Hematopoietic multipotent progenitor cell treated with erythropoietin and hydrocortisone succinate and interleukin-3 and kit ligand, for 15 days (in vitro differentiated cells): ENCODE measurements around the gene RABL2B.

Experiments used
- DNase-seq: peaks from one replicate; pipeline ENCODE4 v3.0.0-alpha.2; 2015; ENCODE audit warnings: low spot score

RABL2B gene

GRCh38 chr22:50737728-50738648, 45.4 kb downstream of the RABL2B start, which contains the start of gene ACR:
TSS of gene ACR (plus strand) at chr22:50738204. CDS start at chr22:50738236, 32 bp downstream.
- no peak for DNase-seq

- DNase-seq, result no peak
Measured at GRCh38 chr22:50735739-50736030, 47.8 kb downstream of the RABL2B start.

- DNase-seq, result no peak
Measured at GRCh38 chr22:50734986-50735738, 48.3 kb downstream of the RABL2B start.

GRCh38 chr22:50734343-50734771, 49.1 kb downstream of the RABL2B start:
- DNase-seq, result no peak

GRCh38 chr22:50733521-50734342, 49.7 kb downstream of the RABL2B start:
- DNase-seq, result no peak

GRCh38 chr22:50732681-50733080, 50.8 kb downstream of the RABL2B start:
- DNase-seq, result no peak

- DNase-seq, result peak; percentile 31
Measured at GRCh38 chr22:50731811-50732624, 51.4 kb downstream of the RABL2B start.

- no peak for DNase-seq
Measured at GRCh38 chr22:50730941-50731661, 52.3 kb downstream of the RABL2B start.

GRCh38 chr22:50730013-50730891, 53.2 kb downstream of the RABL2B start:
- no peak for DNase-seq

- DNase-seq, result no peak
Measured at GRCh38 chr22:50729391-50730012, 53.9 kb downstream of the RABL2B start.

GRCh38 chr22:50728523-50728931, 54.9 kb downstream of the RABL2B start:
- no peak for DNase-seq

GRCh38 chr22:50727678-50728522, 55.5 kb downstream of the RABL2B start:
- DNase-seq, result no peak

- no peak for DNase-seq
Measured at GRCh38 chr22:50726643-50727340, 56.6 kb downstream of the RABL2B start.

GRCh38 chr22:50725597-50725996, 57.8 kb downstream of the RABL2B start:
- no peak for DNase-seq

GRCh38 chr22:50724616-50725015, 58.8 kb downstream of the RABL2B start:
- DNase-seq, result no peak

GRCh38 chr22:50723991-50724390, 59.4 kb downstream of the RABL2B start:
- DNase-seq, result no peak

GRCh38 chr22:50722716-50723428, 60.6 kb downstream of the RABL2B start:
- DNase-seq, result no peak
